A549 (cell line): ENCODE measurements around the gene PIK3C3. TPM values are rescaled to one million over a fixed set of nuclear protein-coding genes. Genes with fewer than 3 reads are reported as not detected.
"Not testable (repeated sequence)": the region's sequence is repeated elsewhere in the genome, so short reads cannot be mapped to it uniquely, and the experiment has no call there.

Source experiments
- ATAC-seq, 2 experiments: fragments of 200-7000 bp in 1 of 2; fragments of >200 bp in 1 of 2; cut with Nextera tagmentation in 1 of 2; cut with Tn5 transposase in 1 of 2; 3 replicates each; pipeline versions ENCODE4 v1.8.0 to v1.9.1; 2018 to 2020; ENCODE audit warnings: mild to moderate bottlenecking in 1 of 2, moderate library complexity in 1 of 2
- CTCF ChIA-PET: fragments of 300-600 bp; sonication (Branson Sonifier 250); formaldehyde crosslinking; extraction: SDS; loops from one replicate; lab custom pipeline; 2021; ENCODE audit warnings: antibody characterized with exemption, inconsistent platforms; lab: Yijun Ruan, JAX
- POLR2A ChIA-PET: fragments of 350-600 bp; formaldehyde crosslinking; extraction: SDS; loops from one replicate; lab custom pipeline; 2021; ENCODE audit warnings: antibody characterized with exemption, inconsistent platforms; lab: Yijun Ruan, JAX
- DNase-seq, 2 experiments: peaks; one replicate each; pipeline versions ENCODE4 v3.0.0 to v3.0.0-alpha.2; 2011 to 2016; ENCODE audit warnings: low read depth in 1 of 2, low spot score in 1 of 2
- FAIRE-seq: peaks from 2 replicates; lab custom pipeline; 2011; peaks lifted over from hg19 to GRCh38; lab: Jason Lieb, UNC
- H3K27ac ChIP-seq, 2 experiments: fragments of >200 bp; sonication (Bioruptor Twin); formaldehyde crosslinking; 3 replicates each; pipeline ENCODE4 v1.5.1; 2016 to 2017
- H3K4me1 ChIP-seq: fragments of >200 bp; sonication (Bioruptor Twin); formaldehyde crosslinking; 3 replicates; pipeline ENCODE4 v1.6.1; 2016
- H3K4me2 ChIP-seq: fragments of >200 bp; sonication (Bioruptor Twin); formaldehyde crosslinking; 3 replicates; pipeline ENCODE4 v1.6.1; 2016
- H3K4me3 ChIP-seq: fragments of >200 bp; sonication (Bioruptor Twin); formaldehyde crosslinking; 3 replicates; pipeline ENCODE4 v1.5.1; 2016
- H3K9me3 ChIP-seq: fragments of >200 bp; sonication (Bioruptor Twin); formaldehyde crosslinking; 3 replicates; pipeline ENCODE4 v1.6.1; 2016
- BCL3 ChIP-seq: fragments of >200 bp; sonication (Bioruptor Twin); formaldehyde crosslinking; IDR thresholded peaks from 3 replicates; pipeline ENCODE4 v1.6.1; 2016
- BHLHE40 ChIP-seq: IDR thresholded peaks from 2 replicates; pipeline ENCODE4 v1.6.1; 2012; ENCODE audit warnings: low read depth, low read length, inconsistent platforms
- CBX8 ChIP-seq: fragments of 200-600 bp; sonication (generic); IDR thresholded peaks from 2 replicates; pipeline ENCODE4 v1.6.1; 2016
- EHF ChIP-seq: fragments of 250-450 bp; sonication (Bioruptor Pico); IDR thresholded peaks from 2 replicates; pipeline ENCODE4 v1.5.0; 2020; ENCODE audit warnings: mild to moderate bottlenecking
- ESRRA ChIP-seq: fragments of 150-350 bp; IDR thresholded peaks from 2 replicates; pipeline ENCODE4 v1.6.1; 2014; ENCODE audit warnings: mild to moderate bottlenecking, low read length, borderline replicate concordance
- FOSB ChIP-seq: fragments of 250-450 bp; sonication (Bioruptor Pico); IDR thresholded peaks from 2 replicates; pipeline ENCODE4 v1.5.0; 2020; ENCODE audit warnings: mild to moderate bottlenecking, moderate library complexity
- FOXS1 ChIP-seq: fragments of 250-450 bp; sonication (Bioruptor Pico); IDR thresholded peaks from 2 replicates; pipeline ENCODE4 v1.5.0; 2020; ENCODE audit warnings: mild to moderate bottlenecking, moderate library complexity
- HDAC2 ChIP-seq: fragments of 200-600 bp; sonication (generic); IDR thresholded peaks from 2 replicates; pipeline ENCODE4 v1.6.1; 2016
- HEYL ChIP-seq: fragments of 250-450 bp; sonication (Bioruptor Pico); IDR thresholded peaks from 2 replicates; pipeline ENCODE4 v1.8.0; 2021; ENCODE audit warnings: mild to moderate bottlenecking, moderate library complexity
- HOXA7 ChIP-seq: fragments of 250-450 bp; sonication (Bioruptor Pico); IDR thresholded peaks from 2 replicates; pipeline ENCODE4 v1.5.0; 2020; ENCODE audit warnings: mild to moderate bottlenecking, moderate library complexity
- HOXB13 ChIP-seq: fragments of 250-450 bp; sonication (Bioruptor Pico); IDR thresholded peaks from 2 replicates; pipeline ENCODE4 v1.5.0; 2020; ENCODE audit warnings: low read depth, mild to moderate bottlenecking, moderate library complexity
- JUN ChIP-seq, 2 experiments: fragments of >200 bp; sonication (Bioruptor Twin); formaldehyde crosslinking; IDR thresholded peaks; 2 replicates in 1 of 2; 3 replicates in 1 of 2; pipeline ENCODE4 v1.6.1; 2016 to 2017
- KDM1A ChIP-seq: fragments of 200-600 bp; sonication (generic); IDR thresholded peaks from 2 replicates; pipeline ENCODE4 v1.6.1; 2016; ENCODE audit warnings: low read depth, mild to moderate bottlenecking
- NPAS2 ChIP-seq: fragments of 250-450 bp; sonication (Bioruptor Pico); IDR thresholded peaks from 2 replicates; pipeline ENCODE4 v1.8.0; 2022; ENCODE audit warnings: mild to moderate bottlenecking, moderate library complexity, borderline replicate concordance
- PBX3 ChIP-seq: IDR thresholded peaks from 2 replicates; pipeline ENCODE4 v1.6.1; 2012
- POLR2AphosphoS2 ChIP-seq: conservative IDR thresholded peaks from 2 replicates; pipeline ENCODE4 v1.6.1; 2012; ENCODE audit warnings: low read length, improper control_type of control experiment, inconsistent platforms
- RARB ChIP-seq: fragments of 250-450 bp; sonication (Bioruptor Pico); IDR thresholded peaks from 2 replicates; pipeline ENCODE4 v1.8.0; 2021; ENCODE audit warnings: mild to moderate bottlenecking, moderate library complexity
- REST ChIP-seq: fragments of 200-600 bp; sonication (generic); IDR thresholded peaks from 2 replicates; pipeline ENCODE4 v1.6.1; 2016; ENCODE audit warnings: antibody characterized with exemption, mild to moderate bottlenecking, moderate library complexity
- RNF2 ChIP-seq: fragments of 200-600 bp; sonication (generic); IDR thresholded peaks from 2 replicates; pipeline ENCODE4 v1.6.1; 2016; ENCODE audit warnings: low read depth, mild to moderate bottlenecking, antibody characterized with exemption, moderate library complexity, borderline replicate concordance
- SMC3 ChIP-seq: fragments of >200 bp; sonication (Bioruptor Twin); formaldehyde crosslinking; IDR thresholded peaks from 3 replicates; pipeline ENCODE4 v1.6.1; 2018; ENCODE audit warnings: inconsistent platforms
- TFCP2L1 ChIP-seq: fragments of 250-450 bp; sonication (Bioruptor Pico); IDR thresholded peaks from 2 replicates; pipeline ENCODE4 v1.5.0; 2021; ENCODE audit warnings: mild to moderate bottlenecking
- ZNF302 ChIP-seq: fragments of 250-450 bp; sonication (Bioruptor Pico); IDR thresholded peaks from 2 replicates; pipeline ENCODE4 v1.9.0; 2021; ENCODE audit warnings: inconsistent platforms, mild to moderate bottlenecking, moderate library complexity
- whole genome bisulfite sequencing: methylation state at CpG from one replicate; pipeline ENCODE4 v1.1.6; 2017; ENCODE audit errors: missing lambda C conversion rate; 5-methylcytosine and 5-hydroxymethylcytosine counted together
- polyA plus RNA-seq, 4 experiments: library from polyadenylated mRNA; depleted of rRNA in 3 of 4; stranded (reverse); fragments of >200 nt; fragmentation: RNase III in 1 of 4; extraction: RNeasy Plus Mini Kit Qiagen cat#74134 plus additional on column Dnase treatment in 1 of 4; gene quantifications; 2 replicates in 3 of 4; 3 replicates in 1 of 4; pipeline ENCODE4 v1.2.3, GENCODE V29; 2011 to 2017
- TF ChIP-seq, protein P1 (sequence below): fragments of >200 bp; sonication (Bioruptor Twin); formaldehyde crosslinking; IDR thresholded peaks from 2 replicates; pipeline ENCODE4 v1.6.1; 2016
- TF ChIP-seq, protein P2 (sequence below): fragments of >200 bp; sonication (Bioruptor Twin); formaldehyde crosslinking; IDR thresholded peaks from 3 replicates; pipeline ENCODE4 v1.5.1; 2016

Gene PIK3C3
- polyA plus RNA-seq, 2 of the 4 experiments (the other 2 are of a cell fraction), result 18.6 to 36.0 TPM

- TF ChIP-seq RNF2, result no peak
- TF ChIP-seq, protein P1, sequence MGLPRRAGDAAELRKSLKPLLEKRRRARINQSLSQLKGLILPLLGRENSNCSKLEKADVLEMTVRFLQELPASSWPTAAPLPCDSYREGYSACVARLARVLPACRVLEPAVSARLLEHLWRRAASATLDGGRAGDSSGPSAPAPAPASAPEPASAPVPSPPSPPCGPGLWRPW, result no peak
- no peak for TF ChIP-seq RARB (CRISPR knock-in tag)
- no peak for TF ChIP-seq ZNF302 (CRISPR knock-in tag)
- TF ChIP-seq CBX8, result no peak
- no peak for TF ChIP-seq BCL3
- TF ChIP-seq, protein P2, sequence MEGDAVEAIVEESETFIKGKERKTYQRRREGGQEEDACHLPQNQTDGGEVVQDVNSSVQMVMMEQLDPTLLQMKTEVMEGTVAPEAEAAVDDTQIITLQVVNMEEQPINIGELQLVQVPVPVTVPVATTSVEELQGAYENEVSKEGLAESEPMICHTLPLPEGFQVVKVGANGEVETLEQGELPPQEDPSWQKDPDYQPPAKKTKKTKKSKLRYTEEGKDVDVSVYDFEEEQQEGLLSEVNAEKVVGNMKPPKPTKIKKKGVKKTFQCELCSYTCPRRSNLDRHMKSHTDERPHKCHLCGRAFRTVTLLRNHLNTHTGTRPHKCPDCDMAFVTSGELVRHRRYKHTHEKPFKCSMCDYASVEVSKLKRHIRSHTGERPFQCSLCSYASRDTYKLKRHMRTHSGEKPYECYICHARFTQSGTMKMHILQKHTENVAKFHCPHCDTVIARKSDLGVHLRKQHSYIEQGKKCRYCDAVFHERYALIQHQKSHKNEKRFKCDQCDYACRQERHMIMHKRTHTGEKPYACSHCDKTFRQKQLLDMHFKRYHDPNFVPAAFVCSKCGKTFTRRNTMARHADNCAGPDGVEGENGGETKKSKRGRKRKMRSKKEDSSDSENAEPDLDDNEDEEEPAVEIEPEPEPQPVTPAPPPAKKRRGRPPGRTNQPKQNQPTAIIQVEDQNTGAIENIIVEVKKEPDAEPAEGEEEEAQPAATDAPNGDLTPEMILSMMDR, result no peak
- no peak for TF ChIP-seq FOSB (CRISPR knock-in tag)
- TF ChIP-seq EHF (CRISPR knock-in tag), result no peak
- no peak for TF ChIP-seq TFCP2L1
- TF ChIP-seq HEYL (CRISPR knock-in tag), result no peak
- TF ChIP-seq HOXB13 (CRISPR knock-in tag), result no peak
- no peak for TF ChIP-seq SMC3
- TF ChIP-seq BHLHE40, result no peak
- TF ChIP-seq HDAC2, result no peak
- no peak for TF ChIP-seq NPAS2 (CRISPR knock-in tag)
- no peak for TF ChIP-seq FOXS1 (CRISPR knock-in tag)
- Histone ChIP-seq H3K4me3 (no peak overlapping the region), H3K4me2 (no peak overlapping the region), H3K4me1 (no peaks in the 10 kb centered on the region), H3K27ac (no peak overlapping the region), H3K9me3 (no peaks in the 10 kb centered on the region)
- ATAC-seq (no peak), FAIRE-seq (no peak), DNase-seq (no peak)
- ChIA-PET CTCF (interaction anchor here (1.1 kb wide), 1 partner anchor 1480 kb away, joined by 3 read pairs; no protein-coding TSS in a partner anchor), POLR2A (no interaction called here)
- WGBS, result 37% methylated on average over 10 of the region's 10 CpGs
Measured at GRCh38 chr18:42107691-42108450, 152.8 kb downstream of the PIK3C3 start.

- not testable (repeated sequence) for FAIRE-seq, H3K4me2 ChIP-seq
- CTCF ChIA-PET, result interaction anchor here (3.2 kb wide), 1 partner anchor 59 kb away, joined by 11 read pairs; no protein-coding TSS in a partner anchor
Measured at GRCh38 chr18:42112147-42112546, 157.1 kb downstream of the PIK3C3 start.

DNA sequence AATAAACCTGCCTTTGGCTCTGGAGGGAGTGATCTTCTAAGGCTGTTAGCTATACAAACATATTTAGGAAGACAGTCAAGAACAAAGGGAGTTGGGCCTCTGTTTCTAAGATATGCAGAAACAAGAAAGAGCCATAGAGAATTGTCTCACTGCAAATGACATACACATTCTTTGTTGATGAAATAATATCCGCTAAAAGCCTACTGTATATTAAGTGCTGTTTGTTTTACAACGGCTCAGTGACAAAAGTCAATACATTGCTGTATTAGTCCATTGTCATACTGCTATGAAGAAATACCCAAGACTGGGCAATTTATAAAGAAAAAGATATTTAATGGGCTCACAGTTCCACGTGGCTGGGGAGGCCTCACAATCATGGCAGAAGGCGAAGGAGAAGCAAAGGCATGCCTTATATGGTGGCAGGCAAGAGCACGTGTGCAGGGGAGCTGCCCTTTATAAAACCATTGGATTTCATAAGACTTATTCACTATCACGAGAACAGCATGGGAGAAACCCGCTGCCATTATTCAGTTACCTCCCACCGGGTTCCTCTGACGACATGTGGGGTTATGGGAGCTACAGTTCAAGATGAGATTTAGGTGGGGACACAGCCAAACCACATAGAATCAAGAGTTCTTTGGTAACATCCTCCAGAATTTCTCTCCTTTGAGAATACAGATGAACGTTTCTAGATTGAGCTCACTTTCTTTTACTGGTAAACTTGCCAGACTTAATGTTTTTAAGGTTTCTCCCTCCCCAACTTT lies 157.8 kb downstream of the PIK3C3 start:
- ATAC-seq, result no peak
- ChIA-PET POLR2A (no interaction called here), CTCF (interaction anchor here (2.1 to 3.2 kb wide), 3 partner anchors 59 to 1159 kb away, joined by 11 to 28 read pairs (median 22); no protein-coding TSS in a partner anchor)
- 39% methylated on average over 10 of the region's 10 CpGs for WGBS
- DNase-seq, result no peak
- no peaks in the 10 kb centered on the region for H3K9me3 ChIP-seq
- TF ChIP-seq REST (no peak), KDM1A (no peak), POLR2AphosphoS2 (no peak), HOXA7 (CRISPR knock-in tag) (no peak), JUN (IDR thresholded peaks at IDR 0.05) (no peak), PBX3 (no peak), HEYL (CRISPR knock-in tag) (no peak), HOXB13 (CRISPR knock-in tag) (no peak), ESRRA (no peak), ZNF302 (CRISPR knock-in tag) (no peak)
- TF ChIP-seq, all 56 proteins: peak for 0
- Histone ChIP-seq H3K4me3 (no peak overlapping the region), H3K4me1 (peaks cover 3% of the 10 kb centered on the region; the same call in 1 of the 3 replicates), H3K4me2 (no peak overlapping the region), H3K27ac (no peak overlapping the region)
- FAIRE-seq, result no peak

More at GRCh38 chr18:42112147-42112546, 157.1 kb downstream of the PIK3C3 start:
- H3K4me1 ChIP-seq, POLR2A ChIA-PET, DNase-seq, ATAC-seq, H3K27ac ChIP-seq, H3K9me3 ChIP-seq, H3K4me3 ChIP-seq: not testable (repeated sequence)
- 45% methylated on average over 5 of the region's 5 CpGs for WGBS
